NCI-H446 (cell line): Measurements from ENCODE around the gene IFIT3.
"Not testable (repeated sequence)": the region's sequence is repeated elsewhere in the genome, so short reads cannot be mapped to it uniquely, and the experiment has no call there.

Experiments
- DNase-seq, 2 experiments: peaks; one replicate each; lab custom pipeline; 2025; lab: John Stamatoyannopoulos, UW

Gene IFIT3

GRCh38 chr10:89327803-89328441, at the start of gene IFIT3:
IFIT3 (plus strand) TSS chr10:89327997; CDS start chr10:89328074, 77 bp downstream.
- no peak for DNase-seq

DNA sequence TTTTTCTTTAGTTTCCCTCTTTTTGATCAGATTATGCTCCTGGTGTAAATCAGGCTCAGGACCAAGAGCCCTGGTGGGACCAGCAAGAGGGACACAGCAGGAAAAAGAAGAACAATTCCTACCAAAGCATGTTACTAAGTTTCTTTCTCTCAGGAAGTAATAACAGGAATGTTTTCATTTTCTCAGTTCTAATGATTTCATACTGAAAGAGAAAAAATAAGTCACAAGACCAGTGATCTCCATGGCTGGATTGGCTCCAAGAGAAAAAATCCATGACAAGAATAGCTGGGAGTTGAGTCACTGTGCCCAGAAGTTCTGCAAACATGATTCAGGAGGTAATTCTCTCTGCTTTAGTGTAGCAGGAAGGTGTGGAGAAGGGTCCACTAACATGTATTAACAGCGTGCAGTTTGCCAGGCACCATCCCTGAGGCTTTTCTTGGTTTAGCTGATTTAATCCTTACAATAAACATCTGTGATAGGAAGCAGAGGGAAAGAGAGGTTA, 49.7 kb upstream of the IFIT3 start:
- peak in 1 of 2 experiments; percentile 50 for DNase-seq

DNA sequence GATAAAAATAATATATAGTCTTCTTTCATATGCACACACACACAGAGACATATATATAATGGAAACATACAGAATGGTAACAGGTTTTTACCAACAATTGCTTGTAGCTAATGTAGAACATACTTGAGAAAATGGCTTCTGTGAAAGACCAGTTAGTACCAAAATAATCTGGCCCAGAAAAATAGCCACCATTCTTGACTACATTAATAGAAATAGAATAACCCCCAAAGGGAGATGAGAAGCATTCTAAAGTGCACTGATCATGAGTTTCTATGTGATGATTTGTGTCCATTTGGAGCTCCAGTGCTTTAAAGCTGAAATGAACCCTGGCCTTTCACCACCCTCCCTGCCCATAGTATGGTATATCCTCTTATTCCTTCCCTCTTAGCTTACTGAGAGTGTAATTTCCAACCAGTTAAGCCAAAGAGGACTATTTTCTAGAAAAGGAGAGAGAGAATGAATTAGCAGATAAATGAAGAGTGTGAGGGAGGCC, 48.9 kb upstream of the IFIT3 start:
- no peak for DNase-seq

DNA sequence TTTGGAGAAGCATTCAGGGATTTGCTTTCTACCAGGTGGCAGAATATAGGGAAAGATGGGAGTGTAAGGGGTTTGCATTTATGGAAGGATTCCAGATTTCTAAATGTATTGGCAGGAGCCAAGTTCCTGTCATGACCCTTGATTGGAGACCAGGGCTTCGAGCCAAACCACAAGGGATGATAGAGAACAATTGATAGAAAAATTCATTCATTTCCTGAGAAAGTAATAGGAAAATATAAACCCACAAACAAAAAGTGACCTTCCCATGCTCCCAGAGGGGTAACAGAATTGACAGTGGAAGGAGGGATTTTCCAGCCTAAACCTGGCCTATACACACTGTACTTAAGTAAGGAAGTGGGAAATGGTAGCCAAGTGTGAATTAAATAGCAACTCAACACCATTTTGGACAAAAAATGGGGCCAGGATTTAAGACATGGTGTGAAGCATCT, 48.4 kb upstream of the IFIT3 start:
- peak in 1 of 2 experiments; percentile 49 for DNase-seq

DNA sequence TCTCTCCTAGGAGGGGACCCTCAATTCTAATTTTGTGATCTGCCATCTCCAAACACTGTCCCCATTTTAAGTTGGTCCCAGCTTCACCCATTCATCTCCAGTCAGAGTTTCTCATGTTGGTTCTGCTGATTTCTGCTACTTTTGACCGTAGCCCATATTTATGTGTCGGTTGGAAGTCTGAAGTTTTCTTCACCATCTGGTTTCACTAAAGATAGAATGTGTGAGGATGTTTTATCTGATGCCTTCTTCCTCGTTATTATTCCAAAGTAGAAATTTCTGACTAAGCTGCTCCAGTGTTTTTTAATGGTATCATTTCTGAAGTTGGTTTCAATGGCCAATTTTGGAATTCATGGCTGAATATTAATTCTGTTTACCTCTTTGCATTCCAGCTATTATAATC, 47.3 kb upstream of the IFIT3 start:
- no peak for DNase-seq

DNA sequence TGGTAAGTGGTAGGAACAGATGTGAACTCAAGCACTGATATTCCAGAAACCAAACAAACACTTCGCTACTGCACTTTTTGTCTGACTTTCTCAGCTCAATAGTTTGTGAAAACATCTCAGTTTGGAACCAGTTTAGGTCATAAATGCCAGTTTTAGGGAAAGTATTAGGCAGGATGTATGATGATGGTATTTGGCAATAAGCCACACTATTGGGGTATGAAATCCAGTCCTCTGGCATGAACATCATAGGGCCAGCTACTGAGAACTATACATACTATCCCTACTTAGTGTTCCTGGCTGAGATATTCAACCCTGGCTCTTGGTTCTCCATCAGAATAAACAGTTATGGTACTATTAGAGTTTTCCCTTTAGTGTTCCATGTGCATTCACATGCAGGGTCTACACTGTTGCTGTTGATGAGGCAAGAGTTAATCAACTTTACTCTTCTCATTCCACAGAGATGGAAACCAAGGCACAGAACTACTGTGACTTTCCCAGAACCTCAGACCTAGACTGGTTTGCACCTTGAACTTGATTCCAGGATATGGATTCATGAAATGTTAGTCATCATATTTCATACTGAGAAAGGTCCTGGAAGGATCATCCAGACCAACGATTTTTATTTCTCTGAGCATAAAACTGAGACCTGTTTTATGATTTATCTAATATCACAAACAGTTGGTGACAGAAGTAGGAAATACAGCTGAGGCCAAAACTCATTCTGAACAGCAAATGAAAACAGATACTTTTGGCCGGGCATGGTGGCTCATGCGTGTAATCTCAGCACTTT, 46.0 kb upstream of the IFIT3 start:
- DNase-seq: peak in 1 of 2 experiments; percentile 15

DNA sequence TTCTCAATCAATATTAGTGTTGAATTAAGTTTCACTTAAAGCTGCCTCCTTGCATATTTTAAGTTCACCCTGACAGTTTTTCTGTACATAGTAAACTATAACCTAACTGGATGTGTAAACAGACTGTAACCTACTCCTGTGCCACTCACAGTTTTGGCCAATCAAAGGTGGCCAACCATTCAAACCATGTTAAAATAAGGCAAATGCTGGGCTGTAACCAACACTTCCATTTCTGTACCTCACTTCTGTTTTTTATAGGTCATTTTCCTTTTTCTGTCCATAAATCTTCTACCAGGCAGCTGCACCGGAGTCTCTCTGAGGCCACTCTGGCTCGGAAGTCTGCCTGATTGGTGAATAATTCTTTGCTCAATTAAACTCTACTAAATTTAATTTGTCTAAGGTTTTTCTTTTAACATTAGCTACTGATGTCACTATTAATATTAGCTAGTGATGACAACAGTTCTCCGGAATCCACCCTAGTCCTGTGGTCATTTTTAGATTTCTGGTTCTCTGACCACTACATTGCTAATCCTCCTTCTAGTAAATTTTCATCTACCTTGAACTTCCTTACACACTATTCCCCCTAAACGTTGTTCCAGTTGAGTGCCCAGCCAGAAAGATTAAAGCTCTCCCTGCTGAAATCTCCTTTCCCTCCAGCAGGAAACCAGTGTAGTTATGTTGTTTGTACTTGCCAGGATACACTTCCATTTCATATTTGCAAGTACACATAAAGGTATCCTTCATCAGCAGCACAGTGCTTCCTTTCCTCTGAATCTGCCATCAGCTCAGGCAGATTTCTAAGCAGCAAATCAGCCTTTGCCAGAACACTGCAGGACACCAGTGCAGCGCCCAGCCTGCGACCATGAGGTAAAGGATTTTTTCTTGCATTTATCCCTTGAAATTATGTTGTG, 44.5 kb upstream of the IFIT3 start:
- DNase-seq: no peak

DNA sequence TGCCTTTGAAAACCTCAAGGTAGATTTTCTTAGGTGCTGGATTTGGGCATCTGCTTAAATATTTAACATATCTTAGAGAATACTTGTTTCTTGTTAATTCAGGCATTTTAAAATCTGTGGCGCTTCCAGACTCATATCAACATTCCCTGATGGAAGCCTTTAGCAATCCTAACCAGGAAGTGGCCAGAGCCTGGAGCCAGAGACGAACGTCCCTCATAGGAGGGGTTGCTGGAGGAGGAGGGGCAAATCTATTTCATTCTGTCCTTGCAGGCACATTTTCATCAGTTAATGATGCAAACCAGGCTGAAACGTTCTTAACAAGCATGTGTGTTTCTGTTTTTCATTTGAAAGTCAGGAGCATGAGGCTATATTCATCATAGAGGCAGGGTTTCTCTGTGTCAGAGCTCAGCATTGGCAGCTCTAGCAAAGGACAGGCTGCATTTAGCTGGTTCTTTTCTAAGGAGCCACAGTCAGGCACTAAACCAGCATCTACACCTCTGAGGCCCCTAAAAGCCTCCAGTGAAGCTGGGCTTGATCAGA, 43.8 kb upstream of the IFIT3 start:
- peak in 1 of 2 experiments; percentile 31 for DNase-seq

DNA sequence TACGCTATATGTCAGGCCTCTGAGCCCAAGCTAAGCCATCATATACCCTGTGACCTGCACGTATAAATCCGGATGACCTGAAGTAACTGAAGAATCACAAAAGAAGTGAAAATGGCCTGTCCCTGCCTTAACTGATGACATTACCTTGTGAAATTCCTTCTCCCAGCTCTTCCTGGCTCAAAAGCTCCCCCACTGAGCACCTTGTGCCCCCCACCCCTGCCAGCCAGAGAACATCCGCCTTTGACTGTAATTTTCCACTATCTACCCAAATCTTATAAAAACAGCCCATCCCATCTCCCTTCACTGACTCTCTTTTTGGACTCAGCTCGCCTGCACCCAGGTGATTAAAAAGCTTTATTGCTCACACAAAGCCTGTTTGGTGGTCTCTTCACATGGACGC, 43.1 kb upstream of the IFIT3 start:
- DNase-seq: not testable (repeated sequence)

DNA sequence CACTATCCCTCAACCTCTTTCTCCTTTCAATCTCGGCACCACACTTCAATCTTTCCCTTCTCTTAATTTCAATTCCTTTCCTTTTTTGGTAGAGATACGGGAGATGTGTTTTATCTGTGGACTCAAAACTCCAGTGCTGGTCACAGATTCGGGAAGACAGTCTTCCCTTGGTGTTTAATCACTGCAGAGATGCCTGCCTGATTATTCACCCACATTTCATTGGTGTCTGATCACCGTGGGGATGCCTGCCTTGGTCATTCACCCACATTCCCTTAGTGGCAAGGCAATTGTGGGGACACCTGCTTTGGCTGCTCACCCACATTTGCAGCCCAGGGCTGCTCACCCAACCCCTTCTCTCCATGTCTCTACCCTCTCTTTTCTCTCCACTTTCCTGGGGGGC, 42.5 kb upstream of the IFIT3 start:
- not testable (repeated sequence) for DNase-seq

- DNase-seq: no peak
Measured at GRCh38 chr10:89294721-89295239, 33.0 kb upstream of the IFIT3 start.

DNA sequence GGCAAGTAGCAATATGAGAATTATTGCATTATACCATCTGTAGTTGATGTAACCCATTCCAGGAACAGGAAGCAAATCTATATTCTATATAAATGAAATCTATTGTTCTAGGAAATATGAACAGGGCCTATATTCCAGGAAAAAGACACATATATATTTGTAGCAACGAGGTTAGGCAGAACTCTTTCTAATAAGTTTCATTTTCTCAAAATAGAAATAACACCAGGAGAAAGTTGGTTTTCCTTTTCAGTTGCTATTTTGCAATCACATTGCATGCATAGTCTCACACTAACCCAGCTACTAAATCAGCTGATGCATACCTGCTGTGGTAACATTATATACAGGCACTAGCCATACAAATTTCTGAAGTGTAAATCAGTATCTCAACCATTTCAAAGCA, 32.2 kb upstream of the IFIT3 start:
- no peak for DNase-seq

DNA sequence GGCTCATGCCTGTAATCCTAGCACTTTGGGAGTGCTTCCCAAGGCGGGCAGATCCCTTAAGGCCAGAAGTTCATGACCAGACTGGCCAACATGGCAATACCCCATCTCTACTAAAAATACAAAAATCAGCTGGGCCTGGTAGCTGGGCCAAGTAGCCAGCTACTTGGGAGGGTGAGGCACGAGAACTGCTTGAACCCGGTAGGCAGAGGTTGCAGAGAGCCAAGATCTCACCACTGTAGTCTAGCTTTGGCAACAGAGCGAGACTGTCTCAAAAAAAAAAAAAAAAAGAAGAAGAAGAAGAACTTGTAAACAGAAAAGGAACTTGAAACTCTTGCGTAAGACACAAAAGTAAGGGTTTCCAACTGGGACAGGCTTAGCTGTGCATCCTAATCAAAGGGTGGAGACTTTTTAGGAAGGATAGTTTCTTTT, 31.6 kb upstream of the IFIT3 start:
- DNase-seq: no peak

DNA sequence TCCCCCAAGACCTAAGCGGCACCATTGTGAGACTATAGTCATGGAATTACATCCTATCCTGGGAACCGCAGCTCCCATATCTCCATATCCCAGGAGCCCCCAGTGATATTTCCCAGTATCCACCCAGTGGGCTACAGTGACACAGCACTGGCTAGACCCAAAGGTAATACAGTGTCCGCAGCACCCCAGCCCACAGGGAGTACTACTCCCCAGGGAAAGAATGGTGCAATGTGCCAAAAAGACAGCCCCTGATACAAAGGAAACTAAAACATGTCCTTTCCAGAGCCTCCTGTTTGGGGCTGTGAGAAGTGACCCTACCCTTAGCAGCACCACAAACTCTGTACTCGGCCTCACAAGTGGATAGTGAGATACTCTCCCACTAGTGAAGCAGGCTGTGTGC, 30.4 kb upstream of the IFIT3 start:
- no peak for DNase-seq

DNA sequence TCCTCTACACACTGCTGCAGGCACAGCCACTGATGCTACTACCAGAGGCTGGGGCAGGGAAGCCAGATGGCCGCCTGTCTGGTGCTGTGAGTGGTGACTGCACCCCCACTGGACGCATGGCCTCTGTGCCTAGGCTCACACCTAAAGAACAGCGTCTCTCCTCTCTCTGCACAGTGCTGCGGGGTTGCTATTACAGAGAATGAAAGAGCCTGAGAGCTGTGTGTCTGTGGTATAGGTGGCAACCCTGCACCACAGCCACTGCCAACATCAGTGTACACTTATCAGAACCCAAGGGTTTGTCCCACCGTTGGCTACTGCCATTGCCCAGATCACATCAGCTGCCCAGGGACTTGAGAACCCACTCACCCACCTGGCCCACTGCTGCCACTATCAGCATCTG, 30.0 kb upstream of the IFIT3 start:
- no peak for DNase-seq

DNA sequence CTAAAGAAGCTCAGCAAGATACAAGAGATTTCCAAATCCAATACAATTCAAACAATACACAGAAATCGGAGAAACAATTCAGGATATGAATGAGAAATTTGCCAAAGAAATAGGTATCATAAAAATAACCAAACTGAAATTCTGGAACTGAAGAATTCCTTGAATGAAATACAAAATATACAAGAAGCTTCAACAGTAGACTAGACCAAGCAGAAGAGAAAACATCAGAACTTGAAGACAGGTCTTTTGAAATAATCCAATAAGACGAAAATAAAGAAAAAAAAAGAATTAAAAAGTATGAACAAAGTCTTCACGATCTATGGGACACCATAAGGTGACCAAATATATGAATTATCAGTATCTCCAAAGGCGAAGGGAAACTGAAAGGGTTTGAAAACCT, 28.8 kb upstream of the IFIT3 start:
- DNase-seq: no peak

DNA sequence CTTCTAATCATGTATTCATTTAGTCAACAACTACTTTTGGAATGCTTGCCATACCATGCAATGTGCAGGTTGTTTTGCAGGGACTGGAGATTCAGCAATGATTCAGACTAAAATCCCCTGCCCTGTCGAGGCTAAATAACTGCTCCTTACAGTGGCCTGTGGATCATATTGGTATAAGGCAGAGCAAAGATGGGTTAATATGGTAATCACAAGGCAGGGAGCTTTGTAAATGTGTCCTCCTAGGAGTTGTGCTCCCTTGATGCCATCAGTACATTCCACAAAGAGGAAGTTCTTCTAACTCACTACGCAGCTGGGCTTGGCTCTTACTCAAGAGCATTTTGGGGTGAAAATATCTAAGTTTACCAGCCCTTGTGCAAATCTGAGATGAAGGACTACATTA, 26.6 kb upstream of the IFIT3 start:
- DNase-seq: no peak

DNA sequence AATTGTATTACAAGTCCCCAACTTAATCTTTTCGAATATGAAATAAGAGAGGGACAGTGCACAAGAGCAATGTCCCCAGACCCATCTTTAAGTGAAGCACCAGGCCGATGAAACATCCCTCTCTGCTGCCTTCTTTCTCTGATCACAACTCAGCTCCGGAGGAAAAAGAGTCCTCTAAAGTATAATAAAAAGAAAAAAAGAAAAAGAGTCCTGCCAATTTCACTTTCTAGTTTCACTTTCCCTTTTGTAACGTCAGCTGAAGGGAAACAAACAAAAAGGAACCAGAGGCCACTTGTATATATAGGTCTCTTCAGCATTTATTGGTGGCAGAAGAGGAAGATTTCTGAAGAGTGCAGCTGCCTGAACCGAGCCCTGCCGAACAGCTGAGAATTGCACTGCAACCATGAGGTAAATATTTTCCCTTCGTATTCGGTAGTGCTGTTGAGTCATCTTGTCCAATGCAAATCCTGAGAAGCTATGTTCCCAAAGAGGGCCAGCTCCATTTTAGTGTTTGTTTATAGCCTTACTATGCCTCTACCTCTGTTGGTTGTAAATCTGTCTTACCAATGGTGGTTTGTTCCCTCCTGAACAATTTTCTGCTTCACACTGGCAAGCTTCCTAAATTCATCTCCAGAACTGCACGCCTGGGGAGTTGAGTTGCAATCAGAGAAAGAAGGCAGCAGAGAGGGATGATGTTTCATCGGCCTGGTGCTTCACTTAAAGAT, 25.9 kb upstream of the IFIT3 start, which contains the start of gene IFIT2:
IFIT2 (plus strand) TSS at position 326 of the 725 bp plus-strand sequence; CDS start at position 404, 78 bp downstream.
- DNase-seq: no peak

- DNase-seq: no peak
Measured at GRCh38 chr10:89302625-89303024, 25.2 kb upstream of the IFIT3 start.

DNA sequence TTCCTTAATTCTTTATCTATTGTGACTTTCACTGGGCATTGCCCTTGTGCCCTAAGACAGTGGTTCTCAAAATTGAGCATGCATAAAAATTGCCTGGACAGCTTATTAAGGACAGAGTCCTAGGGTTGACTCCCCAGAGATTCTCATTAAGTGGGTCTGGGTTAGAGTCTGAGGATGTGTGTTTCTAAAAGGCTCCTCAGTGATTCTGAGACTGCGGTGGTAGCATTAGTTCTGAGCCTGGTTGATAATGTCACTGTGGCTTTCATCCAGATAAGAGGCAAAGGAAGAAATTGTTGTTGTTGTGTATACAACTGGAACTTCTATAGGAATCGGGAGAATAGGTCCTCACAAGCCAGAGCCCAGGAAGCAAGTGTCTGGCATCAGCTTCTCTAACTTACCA, 24.6 kb upstream of the IFIT3 start:
- no peak for DNase-seq

- no peak for DNase-seq
Measured at GRCh38 chr10:89304026-89304425, 23.8 kb upstream of the IFIT3 start.
